SK-N-SH (cell line): ENCODE data around the gene TBC1D1.

Source experiments
- CTCF ChIP-seq: fragments of 200-600 bp; sonication (generic); IDR thresholded peaks from 2 replicates; pipeline ENCODE4 v1.6.1; 2017; ENCODE audit warnings: antibody characterized with exemption, mild to moderate bottlenecking, moderate library complexity
- MXI1 ChIP-seq: IDR thresholded peaks from 2 replicates; pipeline ENCODE4 v1.6.1; 2012; ENCODE audit warnings: mild to moderate bottlenecking, low read depth, low read length, improper control_type of control experiment
- NFIC ChIP-seq: IDR thresholded peaks from 2 replicates; pipeline ENCODE4 v1.4.0; 2012; ENCODE audit warnings: borderline replicate concordance
- POLR2AphosphoS5 ChIP-seq: IDR thresholded peaks from 2 replicates; pipeline ENCODE4 v1.6.1; 2012; ENCODE audit warnings: low read depth, low read length
- SIN3A ChIP-seq: IDR thresholded peaks from 2 replicates; pipeline ENCODE4 v1.6.1; 2012; ENCODE audit warnings: low read depth, mild to moderate bottlenecking, low read length, moderate library complexity, borderline replicate concordance
- TCF12 ChIP-seq: IDR thresholded peaks from 2 replicates; pipeline ENCODE4 v1.4.0; 2012

- TF ChIP-seq NFIC (no peak), CTCF (no peak), POLR2AphosphoS5 (no peak), MXI1 (no peak), SIN3A (no peak), TCF12 (no peak)
These were observed 171.9 kb downstream of the TBC1D1 start for GRCh38 chr4:38062776-38063097.
